Limb (tissue), 2 donors: ENCODE results near the gene CYP24A1.

Experiments used
- DNase-seq, 2 donors: peaks; one replicate each; pipeline ENCODE4 v3.0.0-alpha.2; 2016; ENCODE audit errors: extremely low spot score in 2 of 2

CYP24A1 gene

GRCh38 chr20:54115172-54115854 is 58.5 kb downstream of the CYP24A1 start:
- DNase-seq, result no peak

GRCh38 chr20:54114109-54114508 is 59.7 kb downstream of the CYP24A1 start:
- DNase-seq, result no peak

- no peak for DNase-seq
These were observed 60.2 kb downstream of the CYP24A1 start for GRCh38 chr20:54113566-54113965.

- no peak for DNase-seq
These were observed 61.4 kb downstream of the CYP24A1 start for GRCh38 chr20:54112221-54112884.

GRCh38 chr20:54111460-54111859 is 62.3 kb downstream of the CYP24A1 start:
- DNase-seq, result no peak

GRCh38 chr20:54110457-54110856 is 63.3 kb downstream of the CYP24A1 start:
- no peak for DNase-seq

- no peak for DNase-seq
These were observed 63.7 kb downstream of the CYP24A1 start for GRCh38 chr20:54110041-54110440.

GRCh38 chr20:54108817-54109216 is 65.0 kb downstream of the CYP24A1 start:
- DNase-seq, result no peak

GRCh38 chr20:54108326-54108642 is 65.5 kb downstream of the CYP24A1 start:
- DNase-seq, result no peak

GRCh38 chr20:54107600-54108325 is 66.0 kb downstream of the CYP24A1 start:
- DNase-seq, result no peak

- no peak for DNase-seq
These were observed 66.6 kb downstream of the CYP24A1 start for GRCh38 chr20:54107181-54107580.

GRCh38 chr20:54106162-54106561 is 67.6 kb downstream of the CYP24A1 start:
- no peak for DNase-seq

GRCh38 chr20:54105653-54106052 is 68.1 kb downstream of the CYP24A1 start:
- DNase-seq, result no peak

GRCh38 chr20:54104781-54105180 is 69.0 kb downstream of the CYP24A1 start:
- no peak for DNase-seq

GRCh38 chr20:54103762-54104600 is 69.8 kb downstream of the CYP24A1 start:
- DNase-seq, result no peak
